LNCaP clone FGC (cell line): ENCODE data around the gene TXNDC16.

Source experiments
- DNase-seq: peaks from one replicate; pipeline ENCODE4 v3.0.0-alpha.2; 2011; ENCODE audit warnings: low read depth
- H3K4me3 ChIP-seq: 2 replicates; pipeline ENCODE4 v1.5.1; 2011; ENCODE audit warnings: mild to moderate bottlenecking, low read depth, low read length, control low read depth
- TF ChIP-seq, protein P1 (sequence below): IDR thresholded peaks from 2 replicates; pipeline ENCODE4 v1.5.1; 2012; ENCODE audit warnings: mild to moderate bottlenecking; ENCODE audit not compliant: control insufficient read depth, insufficient read depth; ENCODE audit errors: extremely low read depth

TXNDC16 gene

DNA sequence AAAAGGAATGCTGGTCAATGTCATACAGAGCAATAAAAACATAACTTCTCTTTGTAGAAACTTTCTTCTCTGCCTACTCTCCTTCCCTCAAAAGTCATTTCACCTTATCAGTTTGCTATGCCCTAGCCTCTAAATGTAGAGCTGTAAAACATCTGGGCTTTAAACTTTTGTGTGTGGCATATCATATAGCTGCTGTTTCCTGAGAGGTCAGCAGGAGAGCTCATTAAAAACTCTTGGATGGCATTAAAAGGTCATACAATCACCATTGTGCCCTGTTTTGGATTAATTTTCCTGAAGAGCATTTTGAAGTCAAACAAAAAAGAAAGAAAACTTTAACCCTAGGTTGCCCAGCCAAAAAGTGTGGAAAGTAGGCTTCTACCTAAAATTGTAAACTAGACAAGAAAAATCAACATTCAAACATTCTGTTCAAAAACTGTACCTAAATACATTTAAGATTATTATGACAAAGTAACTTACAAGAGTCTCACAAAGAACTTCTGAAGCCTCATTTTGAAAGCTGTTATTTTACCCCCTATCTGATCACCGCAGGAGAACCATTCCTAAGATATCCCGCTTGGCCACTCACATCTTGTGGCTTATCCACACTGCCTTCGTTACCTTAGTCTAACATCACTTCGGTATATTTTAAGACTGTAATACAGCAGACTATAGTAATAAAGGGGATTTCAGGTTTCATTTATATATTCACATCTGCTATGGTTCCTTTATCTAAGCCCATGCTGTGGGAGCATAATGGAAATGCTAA is 38.1 kb downstream of the TXNDC16 start:
- TF ChIP-seq, protein P1, sequence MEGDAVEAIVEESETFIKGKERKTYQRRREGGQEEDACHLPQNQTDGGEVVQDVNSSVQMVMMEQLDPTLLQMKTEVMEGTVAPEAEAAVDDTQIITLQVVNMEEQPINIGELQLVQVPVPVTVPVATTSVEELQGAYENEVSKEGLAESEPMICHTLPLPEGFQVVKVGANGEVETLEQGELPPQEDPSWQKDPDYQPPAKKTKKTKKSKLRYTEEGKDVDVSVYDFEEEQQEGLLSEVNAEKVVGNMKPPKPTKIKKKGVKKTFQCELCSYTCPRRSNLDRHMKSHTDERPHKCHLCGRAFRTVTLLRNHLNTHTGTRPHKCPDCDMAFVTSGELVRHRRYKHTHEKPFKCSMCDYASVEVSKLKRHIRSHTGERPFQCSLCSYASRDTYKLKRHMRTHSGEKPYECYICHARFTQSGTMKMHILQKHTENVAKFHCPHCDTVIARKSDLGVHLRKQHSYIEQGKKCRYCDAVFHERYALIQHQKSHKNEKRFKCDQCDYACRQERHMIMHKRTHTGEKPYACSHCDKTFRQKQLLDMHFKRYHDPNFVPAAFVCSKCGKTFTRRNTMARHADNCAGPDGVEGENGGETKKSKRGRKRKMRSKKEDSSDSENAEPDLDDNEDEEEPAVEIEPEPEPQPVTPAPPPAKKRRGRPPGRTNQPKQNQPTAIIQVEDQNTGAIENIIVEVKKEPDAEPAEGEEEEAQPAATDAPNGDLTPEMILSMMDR = no peak
- DNase-seq = no peak
- H3K4me3 ChIP-seq = no peak overlapping the region

DNA sequence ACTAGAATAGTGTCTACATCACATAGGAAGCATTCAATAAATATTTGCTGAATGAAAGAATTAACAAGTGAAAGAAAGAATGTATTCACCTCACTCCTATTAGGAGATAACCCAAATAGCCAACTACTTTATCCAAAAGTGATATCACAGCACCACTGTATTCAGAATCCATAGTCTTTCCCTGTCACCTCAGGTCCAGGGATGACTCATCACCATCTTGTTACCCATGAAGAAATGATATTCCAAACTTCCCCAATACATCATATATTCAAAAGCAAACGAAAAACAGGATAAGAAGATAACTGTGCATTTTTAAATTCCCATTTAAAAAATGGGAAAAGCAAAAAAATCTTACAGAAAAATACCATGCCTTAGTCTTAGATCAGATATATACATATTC is 39.1 kb downstream of the TXNDC16 start:
- TF ChIP-seq, protein P1 = no peak
- DNase-seq = no peak
- H3K4me3 ChIP-seq = no peak overlapping the region

DNA sequence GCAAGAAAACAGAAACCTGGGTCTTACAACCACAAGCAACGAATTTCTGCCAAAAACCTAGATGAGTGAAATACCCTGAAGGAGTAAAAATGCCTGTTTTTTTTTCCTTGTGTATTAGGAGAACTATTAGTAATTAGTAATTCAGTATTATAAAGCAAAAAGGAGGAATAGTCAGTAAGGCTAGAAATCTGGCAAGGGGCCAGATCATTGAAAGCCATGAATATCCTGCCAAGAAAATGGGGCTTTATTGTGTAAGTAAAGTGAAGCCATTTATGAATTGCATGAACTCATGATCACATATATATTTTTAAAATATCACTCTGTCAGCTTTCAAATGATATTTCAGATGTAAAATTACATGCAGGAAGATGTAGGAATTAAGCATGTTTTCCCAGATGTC is 57.9 kb downstream of the TXNDC16 start:
- no peak for DNase-seq
- TF ChIP-seq, protein P1 = no peak

DNA sequence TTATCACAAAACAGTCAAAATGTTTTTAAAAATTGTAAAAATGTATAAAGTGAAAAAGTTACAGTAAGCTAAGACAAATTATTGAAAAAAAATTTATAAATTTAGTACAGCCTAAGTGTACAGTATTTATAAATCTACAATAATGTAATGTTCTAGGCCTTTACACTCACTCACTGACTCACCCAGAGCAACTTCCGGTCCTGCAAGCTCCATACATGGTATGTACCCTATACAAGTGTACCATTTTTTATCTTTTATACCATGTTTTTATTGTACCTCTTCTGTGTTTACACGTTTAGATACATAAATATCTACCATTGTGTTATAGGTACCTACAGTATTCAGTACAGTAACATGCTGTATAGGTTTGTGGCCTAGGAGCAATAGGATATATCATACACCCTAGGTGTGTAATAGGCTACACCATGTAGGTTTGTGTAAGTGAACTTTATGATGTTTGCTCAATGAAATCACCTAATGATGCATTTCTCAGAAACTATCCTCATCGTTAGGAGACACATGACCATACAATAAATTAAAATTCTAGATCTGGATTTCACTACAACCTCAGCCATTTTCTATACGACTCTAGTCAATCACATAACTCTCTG is 66.8 kb downstream of the TXNDC16 start:
- TF ChIP-seq, protein P1 = no peak
- no peak overlapping the region for H3K4me3 ChIP-seq
- no peak for DNase-seq

More for the DNA sequence above, 57.9 kb downstream of the TXNDC16 start:
- no peak overlapping the region for H3K4me3 ChIP-seq

DNA sequence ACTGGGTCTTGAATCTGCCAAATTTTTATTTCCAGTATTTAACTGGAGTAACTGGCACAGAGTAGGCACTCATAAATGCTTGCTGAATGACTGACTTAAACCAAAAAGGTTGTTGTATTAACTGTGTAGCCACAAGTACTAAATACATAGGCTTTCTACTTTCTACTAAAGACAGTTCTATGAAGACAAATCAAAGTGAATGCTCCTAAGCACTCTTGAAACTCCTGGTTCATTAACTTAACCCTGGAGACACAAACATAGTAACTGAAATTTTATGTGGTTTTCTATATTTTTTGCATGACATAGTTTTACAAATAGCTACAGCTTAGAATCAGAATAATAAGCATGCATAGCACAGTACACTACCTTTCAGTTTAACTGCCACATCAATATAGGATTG is 70.4 kb downstream of the TXNDC16 start:
- no peak overlapping the region for H3K4me3 ChIP-seq
- DNase-seq = no peak
- TF ChIP-seq, protein P1 = no peak

DNA sequence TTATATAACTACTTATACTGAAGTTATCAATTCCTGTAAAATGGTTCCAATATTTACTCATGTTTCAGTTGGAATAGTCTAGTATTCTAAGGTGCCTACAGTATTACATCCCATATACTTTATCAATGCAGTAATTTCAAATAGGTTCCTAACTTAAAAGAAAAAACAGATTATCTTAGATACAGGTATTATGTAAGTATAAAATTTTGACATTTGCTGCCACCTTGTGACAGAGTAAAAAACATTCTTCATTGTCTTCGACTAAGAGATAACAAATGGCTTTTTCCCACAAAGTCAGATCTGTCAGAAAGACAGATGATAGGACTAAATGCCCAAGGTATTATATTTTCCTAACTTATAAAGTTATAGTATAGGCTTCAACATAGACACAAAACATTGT is 78.7 kb downstream of the TXNDC16 start:
- H3K4me3 ChIP-seq = no peak overlapping the region
- DNase-seq = peak; percentile 40
- TF ChIP-seq, protein P1 = peak; percentile 48
